CD14-positive monocyte (primary cell): ENCODE results near the gene RUFY1. TPM values are rescaled to one million over a fixed set of nuclear protein-coding genes. Genes with fewer than 3 reads are reported as not detected.
"Not testable (repeated sequence)": the region's sequence is repeated elsewhere in the genome, so short reads cannot be mapped to it uniquely, and the experiment has no call there.

Experiments
- DNase-seq, 3 donors: peaks; one replicate each; pipeline ENCODE4 v3.0.0-alpha.2; 2011 to 2022
- H2AFZ ChIP-seq: 2 replicates; pipeline ENCODE4 v1.6.0; 2012; ENCODE audit warnings: mild to moderate bottlenecking, low read depth, low read length, inconsistent platforms; ENCODE audit not compliant: insufficient read depth, poor library complexity, severe bottlenecking
- H3K27ac ChIP-seq, 2 donors: 1 replicate in 1 of 2; 2 replicates in 1 of 2; pipeline ENCODE4 v1.5.1; 2012 to 2013; ENCODE audit warnings: low read length in 2 of 2, control low read depth in 1 of 2, inconsistent platforms in 1 of 2, low read depth in 1 of 2, mild to moderate bottlenecking in 1 of 2
- H3K27me3 ChIP-seq, 2 donors: one replicate each; pipeline versions ENCODE4 v1.6.0 to v1.6.1; 2011 to 2013; ENCODE audit warnings: low read length in 2 of 2; ENCODE audit not compliant: control insufficient read depth in 2 of 2, insufficient read depth in 2 of 2
- H3K36me3 ChIP-seq, 2 donors: replicated peaks in 1 of 2; 1 replicate in 1 of 2; 2 replicates in 1 of 2; pipeline versions ENCODE4 v1.5.1 to v1.6.1; 2012 to 2013; ENCODE audit warnings: low read length in 2 of 2, control low read depth in 1 of 2, inconsistent platforms in 1 of 2, mild to moderate bottlenecking in 1 of 2; ENCODE audit not compliant: insufficient read depth in 2 of 2, control insufficient read depth in 1 of 2
- H3K4me1 ChIP-seq, 2 donors: 1 replicate in 1 of 2; 2 replicates in 1 of 2; pipeline versions ENCODE4 v1.5.1 to v1.6.1; 2012 to 2013; ENCODE audit warnings: low read length in 2 of 2, control low read depth in 1 of 2, inconsistent platforms in 1 of 2, mild to moderate bottlenecking in 1 of 2, moderate library complexity in 1 of 2; ENCODE audit not compliant: insufficient read depth in 2 of 2, control insufficient read depth in 1 of 2
- H3K4me2 ChIP-seq: replicated peaks from 2 replicates; pipeline ENCODE3; 2012; ENCODE audit warnings: low read length, moderate library complexity, mild to moderate bottlenecking; ENCODE audit not compliant: poor library complexity, severe bottlenecking; ENCODE audit errors: extremely low read depth
- H3K4me3 ChIP-seq, 3 experiments: fragments of 200-600 bp in 1 of 3; sonication (generic) in 1 of 3; replicated peaks in 1 of 3; 1 replicate in 2 of 3; 2 replicates in 1 of 3; pipeline ENCODE4 v1.5.1; 2011 to 2013; ENCODE audit warnings: low read length in 3 of 3, mild to moderate bottlenecking in 3 of 3, control low read depth in 2 of 3, low read depth in 2 of 3, inconsistent platforms in 1 of 3, moderate library complexity in 1 of 3
- H3K79me2 ChIP-seq: 2 replicates; pipeline ENCODE4 v1.6.0; 2012; ENCODE audit warnings: mild to moderate bottlenecking, control low read depth, inconsistent platforms, low read length, moderate library complexity; ENCODE audit not compliant: insufficient read depth
- H3K9ac ChIP-seq: 2 replicates; pipeline ENCODE4 v1.6.0; 2017; ENCODE audit warnings: low read length, mild to moderate bottlenecking; ENCODE audit not compliant: insufficient read depth, poor library complexity, severe bottlenecking
- H3K9me3 ChIP-seq, 2 donors: replicated peaks in 1 of 2; 1 replicate in 1 of 2; 2 replicates in 1 of 2; pipeline versions ENCODE4 v1.5.1 to v1.6.1; 2012 to 2013; ENCODE audit warnings: low read length in 2 of 2, control low read depth in 1 of 2; ENCODE audit not compliant: control insufficient read depth in 1 of 2, insufficient read depth in 1 of 2
- H4K20me1 ChIP-seq: 2 replicates; pipeline ENCODE4 v1.6.0; 2012; ENCODE audit warnings: mild to moderate bottlenecking, low read length, control low read depth, moderate library complexity; ENCODE audit not compliant: insufficient read depth
- H3K27ac Mint-ChIP-seq, 7 donors: one replicate each; pipeline ENCODE4 v1.8.0; 2020; ENCODE audit warnings: mild to moderate bottlenecking in 7 of 7, mixed read lengths in 7 of 7, moderate library complexity in 6 of 7, inconsistent platforms in 2 of 7
- H3K27me3 Mint-ChIP-seq, 3 donors: one replicate each; pipeline ENCODE4 v1.8.0; 2021 to 2022; ENCODE audit warnings: low read depth in 3 of 3, mild to moderate bottlenecking in 3 of 3, mixed read lengths in 3 of 3, moderate library complexity in 3 of 3, inconsistent platforms in 1 of 3
- H3K36me3 Mint-ChIP-seq, 2 donors: one replicate each; pipeline ENCODE4 v1.8.0; 2020; ENCODE audit warnings: mixed read lengths in 2 of 2, inconsistent platforms in 1 of 2, mild to moderate bottlenecking in 1 of 2
- H3K4me1 Mint-ChIP-seq: one replicate; pipeline ENCODE4 v1.8.0; 2020; ENCODE audit warnings: mild to moderate bottlenecking, mixed read lengths
- H3K4me3 Mint-ChIP-seq, 2 donors: one replicate each; pipeline ENCODE4 v1.8.0; 2020; ENCODE audit warnings: mild to moderate bottlenecking in 2 of 2, mixed read lengths in 2 of 2, moderate library complexity in 1 of 2
- H3K9me3 Mint-ChIP-seq, 7 donors: one replicate each; pipeline ENCODE4 v1.8.0; 2020 to 2022; ENCODE audit warnings: mixed read lengths in 7 of 7, mild to moderate bottlenecking in 6 of 7, moderate library complexity in 6 of 7, inconsistent platforms in 2 of 7
- CTCF ChIP-seq: fragments of 200-600 bp; IDR thresholded peaks from one replicate; pipeline ENCODE4 v1.8.0; 2022; ENCODE audit warnings: antibody characterized with exemption, mild to moderate bottlenecking
- WGBS: methylation state at CpG from one replicate; pipeline ENCODE4 v1.1.5; 2013; ENCODE audit warnings: missing lambda C conversion rate; ENCODE audit not compliant: insufficient coverage; 5-methylcytosine and 5-hydroxymethylcytosine counted together
- intact Hi-C, 2 donors: fragments of 100-400 bp; cut with micrococcal nuclease; formaldehyde crosslinking; loops; one replicate each; pipeline versions ENCODE4 v1.15.0 to v1.15.1; 2023
- polyA plus RNA-seq, 3 donors: library from polyadenylated mRNA; depleted of rRNA in 1 of 3; unstranded in 2 of 3; stranded (reverse) in 1 of 3; fragments of 300-500 nt in 2 of 3; fragments of >200 nt in 1 of 3; fragmentation: Illumina TruSeq in 2 of 3; gene quantifications; 1 replicate in 2 of 3; 2 replicates in 1 of 3; pipeline ENCODE4 v1.2.3, GENCODE V29; 2012 to 2021

The RUFY1 gene
- polyA plus RNA-seq, 3 donors, result 26.9 to 29.3 (median 28.8) TPM

GRCh38 chr5:179509845-179510244 is 40.5 kb upstream of the RUFY1 start:
- no peaks in the 10 kb centered on the region for H3K36me3 ChIP-seq
- H3K79me2 ChIP-seq, result no peaks in the 10 kb centered on the region
- H3K4me3 Mint-ChIP-seq, result no peak overlapping the region
- H3K9me3 ChIP-seq, result no peaks in the 10 kb centered on the region
- intact Hi-C loops, result loop anchor here in 1 of 2 donors (10.0 kb wide), 1 partner anchor 1555 kb away; no protein-coding TSS in a partner anchor
- H3K9ac ChIP-seq, result no peak overlapping the region
- no peak overlapping the region for H3K4me2 ChIP-seq
- peaks cover 0 to 2% (median 2%) of the 10 kb centered on the region in 3 donors for H3K27me3 Mint-ChIP-seq
- DNase-seq, result no peak
- peak overlapping the region in 1 of 7 donors; percentile 26 for H3K27ac Mint-ChIP-seq
- no peaks in the 10 kb centered on the region for H4K20me1 ChIP-seq
- WGBS, result no CpG with 5 or more reads among the region's 1 CpG
- no peak overlapping the region for H3K4me3 ChIP-seq
- TF ChIP-seq CTCF, result no peak
- no peak overlapping the region for H2AFZ ChIP-seq
- H3K4me1 Mint-ChIP-seq, result peaks cover 32% of the 10 kb centered on the region
- no peaks in the 10 kb centered on the region for H3K36me3 Mint-ChIP-seq
- no peak overlapping the region for H3K27ac ChIP-seq
- H3K27me3 ChIP-seq, result no peaks in the 10 kb centered on the region
- H3K4me1 ChIP-seq, result peaks cover 16 to 31% of the 10 kb centered on the region in 2 donors
- H3K9me3 Mint-ChIP-seq, result peaks cover 0 to 3% (median 0%) of the 10 kb centered on the region in 7 donors

GRCh38 chr5:179512452-179513000 is 37.8 kb upstream of the RUFY1 start:
- no peaks in the 10 kb centered on the region for H4K20me1 ChIP-seq
- no peaks in the 10 kb centered on the region for H3K27me3 ChIP-seq
- no peaks in the 10 kb centered on the region for H3K79me2 ChIP-seq
- Mint-ChIP-seq H3K4me1 (peaks cover 31% of the 10 kb centered on the region), H3K4me3 (no peak overlapping the region), H3K27me3 (peaks cover 0 to 2% (median 0%) of the 10 kb centered on the region in 3 donors), H3K9me3 (peaks cover 0 to 3% (median 0%) of the 10 kb centered on the region in 7 donors), H3K27ac (no peak overlapping the region), H3K36me3 (no peaks in the 10 kb centered on the region)
- intact Hi-C loops, result loop anchor here in 1 of 2 donors (10.0 kb wide), 1 partner anchor 1558 kb away; no protein-coding TSS in a partner anchor
- TF ChIP-seq CTCF, result no peak
- H2AFZ ChIP-seq, result no peak overlapping the region
- no peaks in the 10 kb centered on the region for H3K9me3 ChIP-seq
- H3K4me3 ChIP-seq, result no peak overlapping the region
- H3K4me2 ChIP-seq, result no peak overlapping the region
- no peaks in the 10 kb centered on the region for H3K36me3 ChIP-seq
- H3K27ac ChIP-seq, result no peak overlapping the region
- H3K4me1 ChIP-seq, result peaks cover 16 to 31% of the 10 kb centered on the region in 2 donors
- no peak overlapping the region for H3K9ac ChIP-seq
- 94% methylated on average over 3 of the region's 15 CpGs for WGBS
- no peak for DNase-seq

- not testable (repeated sequence) for H3K79me2 ChIP-seq, H3K4me1 ChIP-seq, H3K4me1 Mint-ChIP-seq, H3K27me3 Mint-ChIP-seq, H3K27me3 ChIP-seq, H3K4me2 ChIP-seq, H3K9me3 Mint-ChIP-seq, H3K9me3 ChIP-seq, H3K36me3 Mint-ChIP-seq, H4K20me1 ChIP-seq, H3K27ac Mint-ChIP-seq, H2AFZ ChIP-seq, H3K4me3 Mint-ChIP-seq, DNase-seq, H3K27ac ChIP-seq, H3K36me3 ChIP-seq, H3K4me3 ChIP-seq, H3K9ac ChIP-seq
- intact Hi-C loops, result loop anchor here in 1 of 2 donors (10.0 kb wide), 1 partner anchor 1561 kb away; no protein-coding TSS in a partner anchor
- 93% methylated on average over 3 of the region's 7 CpGs for WGBS
These were observed 34.9 kb upstream of the RUFY1 start for GRCh38 chr5:179515501-179515900.
